GM19351 (cell line): ENCODE results near the gene FOXS1.

ENCODE experiments used
- ATAC-seq: cut with Tn5 transposase; IDR thresholded peaks from one replicate; pipeline ENCODE4 v1.9.1; 2021; ENCODE audit warnings: mild to moderate bottlenecking, moderate library complexity; ENCODE audit not compliant: unreplicated experiment

The FOXS1 gene

DNA sequence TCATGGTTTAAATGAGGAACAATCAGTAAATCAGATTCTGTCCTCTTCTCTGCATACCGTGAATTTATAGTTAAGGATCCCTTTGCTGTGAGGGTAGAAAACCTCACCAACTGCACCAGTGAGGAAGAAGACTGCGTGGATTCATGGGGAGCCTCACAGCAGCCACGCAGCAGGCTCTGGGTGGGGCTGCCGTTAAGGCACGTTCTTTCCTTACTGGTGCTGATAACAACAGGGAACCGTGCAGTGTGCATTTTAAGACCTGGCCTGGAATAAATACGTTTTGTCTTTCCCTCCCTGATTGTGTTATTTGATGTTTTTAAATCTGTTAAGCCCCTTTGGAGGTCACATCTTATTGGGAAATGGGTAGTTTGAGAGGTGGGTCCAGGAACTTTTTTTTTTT is 43.9 kb downstream of the FOXS1 start:
- ATAC-seq = no peak

DNA sequence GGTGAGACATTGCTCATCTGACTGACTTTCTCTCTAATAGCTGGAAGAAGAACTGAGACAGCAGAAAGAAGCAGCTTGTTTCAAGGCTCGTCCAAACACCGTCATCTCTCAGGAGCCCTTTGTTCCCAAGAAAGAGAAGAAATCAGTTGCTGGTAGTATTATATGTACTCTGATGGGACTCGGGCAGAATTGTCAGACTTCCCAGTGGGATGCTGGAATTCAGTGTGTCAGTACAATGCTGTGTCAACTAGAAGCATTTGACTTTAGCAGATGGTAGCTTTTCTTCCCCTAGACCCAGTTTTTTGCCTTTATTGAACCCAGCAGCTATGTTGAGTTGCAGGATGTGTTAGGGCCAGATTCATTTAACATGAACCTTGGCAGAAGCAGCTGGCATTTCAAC is 48.0 kb downstream of the FOXS1 start:
- no peak for ATAC-seq
